Stomach (tissue), 4 donors: Measurements from ENCODE around the gene CLDN9.

Source experiments
- CTCF ChIP-seq, 7 experiments: fragments of 450-650 bp in 4 of 7; fragments of 200-600 bp in 3 of 7; sonication (generic) in 3 of 7; IDR thresholded peaks; one replicate each; pipeline ENCODE4 v1.5.1; 2016 to 2019; ENCODE audit warnings: antibody characterized with exemption in 7 of 7, control low read depth in 2 of 7, mild to moderate bottlenecking in 1 of 7
- POLR2A ChIP-seq, 4 donors: fragments of 450-650 bp; IDR thresholded peaks; one replicate each; pipeline ENCODE4 v1.6.1; 2016; ENCODE audit warnings: antibody characterized with exemption in 4 of 4, control low read depth in 2 of 4, mild to moderate bottlenecking in 1 of 4, moderate library complexity in 1 of 4
- POLR2AphosphoS5 ChIP-seq, 3 donors: sonication (generic); formaldehyde crosslinking; IDR thresholded peaks; one replicate each; pipeline ENCODE4 v1.6.1; 2016; ENCODE audit warnings: antibody characterized with exemption in 3 of 3

- TF ChIP-seq POLR2AphosphoS5 (IDR thresholded peaks at IDR 0.05) (no peak), CTCF (IDR thresholded peaks at IDR 0.05) (no peak), POLR2A (IDR thresholded peaks at IDR 0.05) (no peak)
These were observed 25.5 kb downstream of the CLDN9 start for GRCh38 chr16:3038256-3038655.
